ENCODE data around the gene LRRC4C.

Gene LRRC4C

DNA sequence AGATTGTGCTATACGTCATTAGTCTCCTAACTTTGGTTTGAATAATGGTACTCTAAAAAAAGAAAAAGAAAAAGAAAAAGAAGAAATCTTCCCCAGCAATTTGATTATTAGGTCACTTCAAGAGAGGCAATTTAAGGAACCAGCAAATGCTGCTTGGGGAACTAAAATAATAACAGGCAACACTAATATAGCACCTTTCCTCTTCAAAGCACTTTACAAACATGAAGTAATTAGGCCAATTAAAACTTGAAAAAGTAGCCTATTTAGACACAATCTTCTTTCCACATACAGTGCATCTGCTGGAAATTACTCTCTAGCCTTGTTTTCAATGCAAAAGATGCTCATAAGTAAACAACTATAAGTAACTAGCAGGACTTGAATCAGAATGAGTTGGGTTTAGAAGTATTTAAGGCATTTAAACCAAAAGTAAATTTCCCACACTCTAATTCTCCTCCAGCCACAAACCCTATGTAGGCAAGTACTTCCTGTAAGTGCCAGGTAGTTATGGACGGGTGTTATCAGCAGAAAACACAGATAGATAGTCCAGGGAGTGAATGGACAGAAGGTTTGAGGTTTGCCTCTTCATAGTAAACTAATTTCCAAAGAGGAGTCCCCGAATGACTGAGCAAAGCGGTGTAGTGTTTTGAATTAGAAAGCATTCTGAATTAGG, 44.5 kb downstream of the LRRC4C start:
- FAIRE-seq: no peak

DNA sequence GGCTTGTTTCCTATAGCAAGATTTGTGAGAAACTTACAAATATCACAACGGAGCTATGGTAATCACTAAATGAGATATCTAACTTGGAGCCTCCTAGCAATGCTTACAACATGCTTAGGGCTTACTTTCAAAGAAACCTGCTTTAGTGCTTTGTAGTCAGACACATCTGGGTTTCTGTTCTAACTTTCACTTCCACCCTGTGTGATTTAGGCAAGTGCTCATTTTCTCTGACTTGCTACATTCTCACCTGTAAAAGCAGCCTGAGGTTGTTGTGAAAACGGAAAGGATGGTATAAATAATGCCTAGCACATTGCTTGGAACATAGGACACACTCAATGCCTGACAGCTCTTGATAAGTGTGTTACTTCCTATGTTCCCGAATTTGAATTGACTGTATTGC, 45.6 kb downstream of the LRRC4C start:
- FAIRE-seq: no peak

DNA sequence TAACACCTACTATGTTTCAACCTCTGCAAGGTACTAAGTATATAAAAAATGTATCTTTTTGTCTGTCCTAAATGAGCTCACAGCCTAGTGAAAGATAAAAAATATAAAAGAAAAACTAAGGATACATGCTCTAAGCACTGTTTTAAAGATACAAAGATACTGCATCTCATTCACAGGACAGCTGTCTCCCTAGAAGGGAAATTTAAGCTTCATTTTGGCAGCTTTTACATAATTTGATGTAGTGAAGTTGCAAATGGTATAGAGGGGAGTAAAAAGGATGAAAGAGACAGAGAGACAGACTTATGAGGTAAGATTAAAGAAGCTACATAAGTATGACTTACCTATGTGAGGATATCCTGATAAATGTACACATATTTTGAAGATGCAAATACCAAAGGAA, 53.6 kb downstream of the LRRC4C start:
- FAIRE-seq: no peak

DNA sequence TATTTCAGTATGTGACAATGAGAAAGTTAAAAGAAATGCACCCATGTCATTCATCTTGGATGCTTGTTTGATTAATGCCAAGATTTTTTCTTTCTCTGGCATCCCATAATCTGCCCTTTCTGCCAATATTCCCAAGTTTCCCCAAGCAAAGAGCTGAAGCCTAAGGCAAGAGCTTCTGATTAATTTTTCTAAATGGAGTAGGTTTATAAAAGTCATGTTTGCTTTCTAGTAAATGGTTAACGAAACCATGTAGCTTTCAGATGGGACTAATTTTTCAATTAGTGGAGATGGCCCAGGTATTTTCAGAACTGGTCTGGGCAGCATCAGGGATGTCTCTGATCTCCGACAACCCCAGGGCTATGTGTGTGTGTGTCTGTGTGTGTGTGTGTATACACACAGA, 55.3 kb downstream of the LRRC4C start:
- no peak for FAIRE-seq

DNA sequence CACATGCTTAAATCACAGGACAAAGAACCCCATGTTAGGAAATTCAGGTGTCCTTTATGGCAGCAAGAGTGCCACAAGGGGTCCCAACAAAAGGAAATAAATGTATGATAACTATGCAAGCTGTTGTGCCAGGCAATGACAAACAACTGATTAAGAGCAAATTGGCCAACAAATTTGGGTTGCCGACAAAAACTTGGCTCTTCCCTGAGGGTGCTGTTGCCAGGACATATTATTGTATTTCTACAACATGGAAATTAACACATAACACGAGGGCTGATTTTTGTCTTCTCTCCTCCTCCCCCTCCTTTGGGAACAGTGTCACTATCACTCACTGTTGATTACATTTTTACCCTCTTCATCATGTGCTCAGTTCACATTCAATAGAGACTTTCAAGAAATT, 56.0 kb downstream of the LRRC4C start:
- no peak for FAIRE-seq

DNA sequence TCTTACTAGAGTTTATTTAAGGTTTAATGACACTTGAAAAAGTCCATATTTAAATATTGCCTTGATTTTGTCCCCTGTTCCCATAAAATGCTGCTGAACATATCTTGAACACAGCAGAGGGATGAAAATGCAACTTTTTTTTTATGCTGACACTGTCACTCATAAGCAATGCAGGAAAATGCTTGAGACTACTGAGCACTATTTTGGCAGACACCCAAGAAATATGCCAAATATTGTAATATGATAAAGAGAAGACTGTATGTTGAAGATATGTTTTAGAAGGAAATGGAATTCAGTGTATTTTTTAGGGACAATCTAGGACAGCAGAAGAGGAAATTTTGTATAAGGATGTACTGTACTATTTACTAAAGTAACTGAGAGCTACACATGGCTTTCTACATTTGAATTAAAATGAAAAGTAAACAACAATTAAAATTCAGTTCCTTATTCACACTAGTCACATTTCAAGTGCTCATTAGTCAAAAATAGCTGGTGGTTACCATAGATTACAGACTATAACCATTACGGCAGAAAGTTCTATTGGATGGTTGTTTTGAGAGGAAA, 58.6 kb downstream of the LRRC4C start:
- FAIRE-seq: no peak

DNA sequence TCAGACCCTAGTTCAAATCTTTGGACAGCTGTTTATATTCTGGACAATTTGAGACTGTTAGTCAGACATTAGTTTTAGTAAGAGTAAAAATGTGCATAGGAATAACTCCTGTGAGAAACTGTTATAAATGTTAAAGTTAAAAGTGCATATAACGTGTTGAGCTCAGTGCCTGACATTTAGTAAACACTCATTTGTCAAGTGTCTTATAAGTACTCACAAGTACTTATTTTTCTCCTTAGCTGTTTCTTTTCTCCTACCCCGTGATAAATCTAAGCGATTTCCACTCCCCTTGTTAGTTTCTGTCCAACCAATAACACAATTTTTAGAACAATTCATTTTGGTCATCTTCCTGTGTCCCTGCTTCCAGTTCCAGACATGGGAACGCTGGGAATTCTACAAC, 59.3 kb downstream of the LRRC4C start:
- no peak for FAIRE-seq

DNA sequence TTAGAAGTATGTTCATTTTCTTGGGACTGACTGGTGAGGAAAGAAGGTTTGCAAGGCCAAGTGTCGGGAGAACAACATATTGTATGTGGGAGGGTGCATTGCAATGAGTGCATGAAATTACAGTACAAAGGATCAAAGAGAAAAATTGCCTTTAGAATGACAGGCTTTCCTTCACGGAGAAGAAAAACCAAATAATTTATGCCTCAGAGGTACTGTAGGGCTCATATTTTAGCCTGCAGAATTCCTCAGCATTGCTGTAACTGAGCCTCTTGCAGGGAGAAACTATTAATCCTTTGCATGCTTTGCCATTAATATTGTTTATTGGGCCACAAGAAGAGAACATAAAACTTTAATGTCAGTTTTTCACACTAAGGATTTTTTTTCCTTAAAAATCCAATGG, 60.1 kb downstream of the LRRC4C start:
- FAIRE-seq: no peak

DNA sequence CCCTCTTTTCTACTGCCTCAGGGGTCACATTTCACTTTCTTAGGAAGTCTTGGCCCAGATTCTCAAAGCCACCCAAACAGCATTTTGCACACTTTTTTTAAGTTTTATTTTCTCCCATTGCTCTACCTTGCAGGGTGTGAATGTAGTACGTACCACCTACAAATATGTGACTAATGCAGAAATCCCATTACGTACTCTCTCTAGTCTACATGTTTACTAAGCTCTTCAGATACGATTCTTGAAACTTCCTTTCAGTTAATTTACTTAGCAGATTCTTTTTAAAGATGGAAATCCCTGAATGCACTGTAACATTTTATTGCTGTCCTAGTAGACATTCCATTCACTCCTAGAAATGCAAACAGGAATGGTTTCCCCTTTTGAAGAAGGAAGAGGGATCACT, 61.3 kb downstream of the LRRC4C start:
- FAIRE-seq: no peak

DNA sequence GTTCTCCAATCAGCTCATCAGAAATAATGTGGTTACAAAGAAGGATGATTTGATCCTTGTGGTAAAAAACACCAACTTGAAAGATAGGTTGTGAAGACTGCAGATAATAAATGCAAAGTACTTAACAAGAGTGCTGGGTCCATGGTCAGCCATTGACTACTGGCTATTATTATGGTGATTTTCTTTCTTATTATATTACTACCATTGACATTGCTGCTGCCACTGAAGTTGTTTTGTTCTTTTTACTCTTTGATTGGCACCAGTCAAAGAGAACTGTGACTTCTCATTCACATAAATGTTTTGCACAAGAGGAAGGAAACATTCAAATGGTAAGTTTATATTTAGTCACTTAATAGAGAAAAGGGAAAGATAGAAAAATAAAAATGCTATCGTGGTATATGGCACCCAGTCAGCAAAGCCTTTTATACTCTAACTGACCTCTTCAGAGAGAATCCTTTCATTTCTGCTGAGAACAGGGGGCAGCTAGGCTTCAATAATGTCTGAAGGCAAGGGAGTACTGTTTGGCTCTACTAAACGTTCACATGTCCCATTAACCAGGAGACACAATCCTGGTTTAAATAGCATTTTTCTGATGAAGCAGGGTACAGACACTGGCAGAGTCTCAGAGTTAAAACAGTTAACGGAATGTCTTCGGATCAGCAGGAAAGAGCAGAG, 64.8 kb downstream of the LRRC4C start:
- FAIRE-seq: no peak

DNA sequence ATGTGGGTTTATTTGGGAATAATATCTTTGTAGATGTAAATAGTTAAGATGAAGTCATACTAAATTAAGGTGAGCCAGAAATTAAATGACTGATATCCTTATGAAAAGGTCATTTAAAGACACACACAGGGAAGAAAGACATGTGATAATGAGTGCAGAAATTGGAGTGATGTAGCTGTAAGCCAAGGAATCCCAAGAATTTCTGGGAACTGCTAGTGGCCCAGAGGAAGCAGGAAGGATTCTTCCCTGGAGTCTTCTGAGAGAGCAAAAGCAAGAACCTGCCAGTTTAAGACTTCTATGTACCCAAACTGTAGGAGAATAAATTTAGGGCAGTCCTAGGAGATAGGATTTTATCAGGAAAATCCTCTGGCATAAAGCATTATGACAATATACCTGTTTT, 66.9 kb downstream of the LRRC4C start:
- FAIRE-seq: no peak

DNA sequence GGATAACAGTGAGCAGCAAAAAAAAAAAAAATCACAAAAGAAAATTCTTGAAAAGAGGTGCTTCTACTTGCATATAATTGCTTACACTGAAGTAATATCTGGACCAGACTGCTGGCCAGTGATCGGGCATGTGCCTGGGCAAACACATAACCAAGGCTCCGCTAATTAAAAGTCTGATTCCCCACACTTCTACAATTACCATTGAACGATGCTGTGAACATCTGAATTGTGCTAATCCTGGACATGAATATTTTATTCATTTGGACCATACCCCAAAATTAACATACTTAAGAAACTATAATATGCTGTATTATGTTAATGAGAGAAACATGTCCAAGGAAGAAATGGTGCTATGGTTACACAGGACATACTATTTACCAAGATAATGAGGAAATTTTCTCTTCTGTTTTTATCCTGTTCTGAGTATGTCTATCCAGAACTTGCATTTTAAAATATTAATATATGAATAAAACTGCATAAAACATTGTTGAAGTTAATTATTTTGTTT, 69.8 kb downstream of the LRRC4C start:
- no peak for FAIRE-seq

DNA sequence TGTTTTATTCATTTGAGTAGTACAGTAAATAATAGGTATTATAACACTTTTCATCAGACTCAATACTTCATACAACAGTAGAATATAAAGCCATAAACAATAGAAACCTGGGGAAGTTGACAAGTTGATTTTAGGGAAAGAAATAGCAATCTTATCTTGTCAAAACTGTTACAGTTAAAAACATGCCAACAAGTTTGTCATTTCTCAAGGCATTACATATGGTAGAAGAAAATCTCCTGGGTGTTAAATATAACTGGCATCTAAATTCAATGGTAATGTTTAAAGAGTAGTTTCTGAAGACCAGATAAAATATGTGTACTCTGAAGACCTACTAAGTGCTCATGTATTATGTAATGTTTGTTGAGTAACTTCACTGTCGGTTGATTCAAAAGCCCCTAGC, 75.1 kb downstream of the LRRC4C start:
- FAIRE-seq: no peak

DNA sequence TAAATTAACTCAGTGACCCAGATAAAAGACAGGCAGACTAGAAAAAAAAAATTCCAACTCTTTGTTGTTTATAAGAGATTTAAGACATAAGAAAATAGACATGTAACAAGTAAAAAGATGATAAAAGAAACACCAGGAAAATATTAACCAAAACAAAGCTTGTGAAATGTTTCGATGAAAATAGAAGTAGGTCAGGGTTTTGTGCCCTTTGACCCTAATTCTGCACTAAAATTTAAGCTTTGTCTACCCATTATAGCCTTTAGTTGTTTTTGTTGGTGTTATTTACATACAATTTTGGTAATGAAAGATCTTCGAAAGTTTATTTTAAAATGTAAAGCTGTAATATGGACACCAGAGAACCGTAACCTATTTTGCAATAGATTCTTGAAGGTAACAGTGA, 75.7 kb downstream of the LRRC4C start:
- no peak for FAIRE-seq

DNA sequence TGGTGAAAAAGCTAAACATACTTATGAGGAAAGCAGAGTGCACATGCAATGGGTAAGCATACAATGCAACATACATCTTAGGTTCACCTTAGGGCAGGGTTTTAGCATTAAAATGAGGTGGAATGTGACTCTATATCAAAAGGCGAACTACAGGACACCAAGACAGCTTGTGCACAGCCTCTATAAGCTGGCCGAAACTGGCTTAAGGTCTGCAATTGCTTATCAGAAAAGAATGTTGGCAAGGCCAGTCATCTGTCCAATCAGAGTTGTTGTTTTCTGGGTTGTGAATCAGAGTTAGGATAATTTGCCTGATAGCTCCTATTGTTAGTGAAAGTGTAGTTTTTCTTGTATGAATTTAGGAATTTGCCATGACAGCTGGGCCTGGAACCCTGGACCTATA, 76.5 kb downstream of the LRRC4C start:
- no peak for FAIRE-seq

DNA sequence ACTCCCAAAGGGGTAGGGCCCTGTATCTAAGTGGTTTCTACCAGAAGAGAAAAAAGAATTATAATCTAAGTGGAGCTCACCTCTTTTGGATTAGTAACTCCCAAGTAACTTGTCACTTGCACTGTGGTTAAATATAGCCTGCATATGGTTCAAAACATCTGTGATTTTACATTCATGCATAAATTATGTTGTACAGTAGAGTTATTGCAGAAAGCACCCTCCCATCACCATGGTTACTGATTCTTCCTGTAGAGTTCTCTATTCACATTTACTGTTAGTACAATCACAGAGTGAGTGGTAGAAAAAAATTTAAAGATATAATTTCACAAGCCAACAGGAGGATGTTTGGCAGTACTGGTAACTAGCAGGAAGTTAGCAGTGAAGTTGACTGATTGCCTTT, 80.4 kb downstream of the LRRC4C start:
- no peak for FAIRE-seq

DNA sequence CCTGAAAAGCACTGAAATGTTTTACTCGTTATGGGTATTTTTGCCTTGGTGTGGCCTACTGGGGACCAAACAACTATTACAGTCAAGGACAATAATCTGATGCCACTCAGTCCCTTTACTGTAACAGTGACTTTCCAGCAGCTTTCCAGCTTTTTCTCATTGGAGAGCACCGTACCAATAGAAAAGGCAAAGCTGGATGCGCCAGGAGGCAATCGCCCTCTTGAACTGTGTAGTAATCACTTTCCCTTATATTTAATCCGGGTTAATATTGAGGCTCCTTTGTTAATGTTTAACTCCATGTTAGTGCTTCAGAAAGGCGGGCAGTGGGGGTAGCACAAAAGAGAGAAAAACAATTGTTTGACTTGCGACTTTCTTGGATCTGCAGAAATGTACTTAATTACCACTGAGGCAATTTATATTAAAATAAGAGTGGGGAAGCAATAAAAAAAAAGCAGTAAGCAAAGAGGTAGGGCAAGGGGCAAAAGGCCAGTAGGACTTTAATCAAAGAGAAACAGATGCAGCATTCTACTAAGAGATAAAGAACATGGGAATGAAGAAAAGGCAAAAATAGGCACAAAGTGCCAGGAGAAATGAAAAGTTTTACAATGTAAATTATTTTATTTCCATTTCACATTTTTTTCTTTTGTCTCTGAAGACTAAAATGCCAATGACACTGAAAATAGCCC, 81.6 kb downstream of the LRRC4C start:
- FAIRE-seq: no peak

DNA sequence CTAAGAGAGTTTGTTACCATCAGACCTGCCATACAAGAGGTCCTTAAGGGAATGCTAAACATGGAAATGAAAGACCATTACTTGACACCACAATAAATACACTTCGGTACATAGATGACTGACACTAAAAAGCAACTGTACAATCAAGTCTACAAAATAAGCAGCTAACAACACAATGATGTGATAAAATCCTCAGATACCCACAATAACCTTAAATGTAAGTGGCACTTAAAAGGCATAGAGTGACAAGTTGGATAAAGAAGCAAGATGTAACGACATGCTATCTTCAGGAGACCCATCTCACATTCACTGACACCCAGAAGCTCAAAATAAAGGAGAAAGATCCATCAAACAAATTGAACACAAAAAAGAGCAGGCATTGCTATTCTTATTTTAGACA, 107.6 kb downstream of the LRRC4C start:
- no peak for FAIRE-seq

DNA sequence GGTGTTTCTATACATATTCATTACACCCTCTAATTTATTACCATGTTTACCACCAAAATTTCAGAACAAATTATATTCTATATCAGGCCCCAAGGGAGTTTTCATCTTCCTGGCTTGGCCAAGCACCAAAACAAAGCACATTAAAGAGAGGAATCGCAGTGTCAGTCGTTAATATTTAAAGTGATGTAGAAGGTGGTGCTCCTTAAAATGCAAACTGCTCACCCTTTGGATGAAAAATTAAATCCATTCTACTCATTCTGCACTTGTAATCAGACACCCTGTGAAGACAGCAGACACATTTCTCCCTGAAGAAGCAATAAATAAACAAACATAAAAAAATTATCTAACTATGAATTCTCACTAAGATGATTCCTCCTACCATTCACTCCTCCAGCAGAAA, 113.4 kb downstream of the LRRC4C start:
- no peak for FAIRE-seq

DNA sequence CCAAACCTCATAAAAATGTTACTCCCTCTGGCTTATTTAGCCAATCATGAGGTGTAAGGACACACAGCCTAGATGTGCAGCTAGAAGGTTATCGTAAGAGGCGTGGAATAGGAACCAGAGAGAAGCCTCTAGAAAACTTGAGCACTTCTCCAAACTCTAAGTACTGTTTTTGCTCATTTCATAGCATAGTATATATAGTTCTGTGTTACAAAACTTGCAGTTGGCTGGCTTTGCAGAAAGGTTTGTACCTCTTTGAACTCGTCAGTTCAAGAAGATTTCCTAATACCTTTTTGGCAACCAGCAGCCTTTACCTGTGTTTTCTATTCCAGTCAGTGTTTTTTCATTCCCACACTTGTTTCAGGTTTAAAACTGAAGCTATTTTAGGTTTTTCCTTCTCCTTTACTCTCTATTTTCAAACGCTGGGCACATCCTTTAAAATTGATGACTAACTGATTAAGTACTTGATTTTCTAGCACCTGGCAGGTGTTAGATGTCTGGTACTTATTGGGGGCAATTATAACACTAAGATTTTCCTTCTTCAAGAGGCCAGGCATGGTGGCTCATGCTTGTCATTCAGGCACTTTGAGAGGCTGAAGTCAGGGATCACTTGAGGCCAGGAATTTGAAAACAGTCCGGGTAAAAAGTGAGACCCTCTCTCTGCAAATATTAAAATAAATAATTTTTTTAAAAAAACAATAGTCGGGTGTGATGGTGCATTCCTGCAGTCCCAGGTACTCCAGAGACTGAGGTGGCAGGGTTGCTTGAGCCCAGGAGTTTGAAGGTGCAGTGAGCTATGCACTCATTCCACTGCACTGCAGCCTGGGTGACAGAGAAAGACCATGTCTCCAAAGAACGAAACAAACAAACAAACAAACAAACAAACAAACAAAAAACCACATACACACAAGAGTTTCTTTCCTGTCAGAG, 125.2 kb downstream of the LRRC4C start:
- FAIRE-seq: no peak

DNA sequence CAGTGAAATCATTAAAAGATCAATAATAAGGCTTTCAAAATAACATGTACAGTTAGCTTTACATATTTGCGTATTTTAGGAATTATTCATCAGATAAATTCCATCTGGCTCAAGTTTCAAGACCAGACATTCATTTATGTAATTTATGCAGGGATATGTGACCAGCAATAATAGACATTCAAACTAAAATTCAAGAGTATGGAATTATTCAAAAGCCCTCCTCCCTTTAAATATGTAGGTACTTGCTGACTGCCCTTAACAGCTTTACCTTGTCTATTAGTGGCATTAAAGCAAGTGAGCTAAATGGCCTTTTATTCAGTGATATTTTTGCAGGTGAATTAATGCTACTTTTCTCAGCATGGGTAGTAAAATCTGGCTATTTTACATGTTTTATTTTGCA, 126.1 kb downstream of the LRRC4C start:
- FAIRE-seq: no peak

DNA sequence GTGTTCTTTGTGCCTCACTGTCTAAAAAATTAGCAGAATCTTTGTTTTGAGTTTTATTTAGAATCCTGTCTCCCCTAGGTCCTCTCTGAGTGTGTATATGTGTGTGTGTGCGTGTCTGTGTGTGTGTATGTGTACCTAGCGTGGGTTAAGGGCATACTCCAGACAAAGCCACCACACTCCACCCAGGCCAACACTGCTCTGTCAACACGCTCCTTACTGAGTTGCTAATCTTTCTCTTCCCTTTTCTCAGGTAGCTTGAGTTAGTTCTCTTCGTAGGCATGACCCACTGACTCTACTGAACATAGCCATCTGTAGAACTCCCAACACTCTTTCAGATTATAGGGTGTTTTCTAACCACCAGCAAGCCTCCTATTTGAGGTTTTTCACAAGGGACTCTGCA, 131.1 kb downstream of the LRRC4C start:
- FAIRE-seq: no peak

DNA sequence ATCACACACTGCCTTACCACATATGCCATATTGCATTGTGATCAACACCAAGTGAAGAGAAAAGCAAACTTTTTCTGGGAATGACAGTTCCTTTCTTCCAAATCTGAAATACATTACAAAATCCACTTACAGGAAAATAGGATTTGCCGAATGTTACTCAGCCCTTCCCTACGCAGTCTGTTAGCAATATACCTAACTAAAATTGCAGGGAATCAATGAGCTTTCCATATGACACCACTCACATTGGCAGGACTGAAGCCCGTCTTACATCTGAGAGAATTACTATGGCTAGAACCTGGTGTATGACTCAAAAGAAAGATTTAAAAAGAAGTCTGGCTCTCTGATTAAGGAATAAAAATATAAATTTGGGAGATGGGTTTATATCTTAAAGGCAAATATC, 136.0 kb downstream of the LRRC4C start:
- FAIRE-seq: no peak
